ENCODE measurements around the gene YARS1. TPM values are rescaled to one million over a fixed set of nuclear protein-coding genes. Genes with fewer than 3 reads are reported as not detected.

The YARS1 gene
- polyA plus RNA-seq, 2 of the 4 experiments (the other 2 are of a cell fraction): 92.5 to 103 TPM

DNA sequence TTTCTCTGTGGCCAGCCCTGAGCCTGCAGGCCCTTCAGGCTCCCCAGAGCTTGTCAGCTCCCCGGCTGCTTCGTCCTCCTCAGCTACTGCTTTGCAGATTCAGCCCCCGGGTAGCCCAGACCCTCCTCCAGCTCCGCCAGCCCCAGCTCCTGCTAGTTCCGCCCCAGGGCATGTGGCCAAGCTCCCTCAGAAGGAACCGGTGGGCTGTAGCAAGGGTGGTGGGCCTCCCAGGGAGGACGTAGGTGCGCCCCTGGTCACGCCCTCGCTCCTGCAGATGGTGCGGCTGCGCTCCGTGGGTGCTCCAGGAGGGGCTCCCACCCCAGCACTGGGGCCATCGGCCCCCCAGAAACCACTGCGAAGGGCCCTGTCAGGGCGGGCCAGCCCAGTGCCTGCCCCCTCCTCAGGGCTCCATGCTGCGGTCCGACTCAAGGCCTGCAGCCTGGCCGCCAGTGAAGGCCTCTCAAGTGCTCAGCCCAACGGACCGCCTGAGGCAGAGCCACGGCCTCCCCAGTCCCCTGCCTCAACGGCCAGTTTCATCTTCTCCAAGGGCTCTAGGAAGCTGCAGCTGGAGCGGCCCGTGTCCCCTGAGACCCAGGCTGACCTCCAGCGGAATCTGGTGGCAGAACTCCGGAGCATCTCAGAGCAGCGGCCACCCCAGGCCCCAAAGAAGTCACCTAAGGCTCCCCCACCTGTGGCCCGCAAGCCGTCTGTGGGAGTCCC lies 45.4 kb downstream of the YARS1 start:
- Histone ChIP-seq H3K27ac (peak overlapping the region in 1 of 2 experiments; percentile 99; a peak in 3 of 6 replicates), H3K4me2 (no peak overlapping the region), H3K9me3 (no peaks in the 10 kb centered on the region), H3K4me1 (peaks cover 95% of the 10 kb centered on the region), H3K4me3 (no peak overlapping the region)
- POLR2A ChIA-PET: interaction anchor here (0.6 to 1.5 kb wide), 3 partner anchors 59 to 193 kb away, joined by 3 to 9 read pairs (median 3); no protein-coding TSS in a partner anchor
- ATAC-seq (no peak), DNase-seq (ENCODE audit: low read depth in 1 of 2, low spot score in 1 of 2) (no peak), FAIRE-seq (no peak)
- CTCF ChIA-PET: interaction anchor here (1.0 to 17.1 kb wide), 15 partner anchors 9 to 103 kb away, joined by 3 to 383 read pairs (median 12); partner anchors contain the start of gene SYNC
- no peak for TF ChIP-seq GATA3 (IDR thresholded peaks at IDR 0.05; ENCODE audit: borderline replicate concordance)
- TF ChIP-seq FOSL2 (IDR thresholded peaks at IDR 0.05): no peak
- no peak for TF ChIP-seq FOSL2 (CRISPR knock-in tag; IDR thresholded peaks at IDR 0.05)
- TF ChIP-seq TP53 (CRISPR knock-in tag; IDR thresholded peaks at IDR 0.05): no peak
- TF ChIP-seq, protein P1, sequence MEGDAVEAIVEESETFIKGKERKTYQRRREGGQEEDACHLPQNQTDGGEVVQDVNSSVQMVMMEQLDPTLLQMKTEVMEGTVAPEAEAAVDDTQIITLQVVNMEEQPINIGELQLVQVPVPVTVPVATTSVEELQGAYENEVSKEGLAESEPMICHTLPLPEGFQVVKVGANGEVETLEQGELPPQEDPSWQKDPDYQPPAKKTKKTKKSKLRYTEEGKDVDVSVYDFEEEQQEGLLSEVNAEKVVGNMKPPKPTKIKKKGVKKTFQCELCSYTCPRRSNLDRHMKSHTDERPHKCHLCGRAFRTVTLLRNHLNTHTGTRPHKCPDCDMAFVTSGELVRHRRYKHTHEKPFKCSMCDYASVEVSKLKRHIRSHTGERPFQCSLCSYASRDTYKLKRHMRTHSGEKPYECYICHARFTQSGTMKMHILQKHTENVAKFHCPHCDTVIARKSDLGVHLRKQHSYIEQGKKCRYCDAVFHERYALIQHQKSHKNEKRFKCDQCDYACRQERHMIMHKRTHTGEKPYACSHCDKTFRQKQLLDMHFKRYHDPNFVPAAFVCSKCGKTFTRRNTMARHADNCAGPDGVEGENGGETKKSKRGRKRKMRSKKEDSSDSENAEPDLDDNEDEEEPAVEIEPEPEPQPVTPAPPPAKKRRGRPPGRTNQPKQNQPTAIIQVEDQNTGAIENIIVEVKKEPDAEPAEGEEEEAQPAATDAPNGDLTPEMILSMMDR (IDR thresholded peaks at IDR 0.05): no peak
- TF ChIP-seq NR3C1 (IDR thresholded peaks at IDR 0.05): no peak
- no peak for TF ChIP-seq KDM1A (IDR thresholded peaks at IDR 0.05; ENCODE audit: low read depth)
- TF ChIP-seq, protein P2, sequence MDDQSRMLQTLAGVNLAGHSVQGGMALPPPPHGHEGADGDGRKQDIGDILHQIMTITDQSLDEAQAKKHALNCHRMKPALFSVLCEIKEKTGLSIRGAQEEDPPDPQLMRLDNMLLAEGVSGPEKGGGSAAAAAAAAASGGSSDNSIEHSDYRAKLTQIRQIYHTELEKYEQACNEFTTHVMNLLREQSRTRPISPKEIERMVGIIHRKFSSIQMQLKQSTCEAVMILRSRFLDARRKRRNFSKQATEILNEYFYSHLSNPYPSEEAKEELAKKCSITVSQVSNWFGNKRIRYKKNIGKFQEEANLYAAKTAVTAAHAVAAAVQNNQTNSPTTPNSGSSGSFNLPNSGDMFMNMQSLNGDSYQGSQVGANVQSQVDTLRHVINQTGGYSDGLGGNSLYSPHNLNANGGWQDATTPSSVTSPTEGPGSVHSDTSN (IDR thresholded peaks at IDR 0.05): no peak
- TF ChIP-seq HOXB13 (CRISPR knock-in tag; IDR thresholded peaks at IDR 0.05; ENCODE audit: low read depth): no peak
- no peak for TF ChIP-seq SREBF2 (IDR thresholded peaks at IDR 0.05)
- WGBS (ENCODE audit: missing lambda C conversion rate): 98% methylated on average over 12 of the region's 30 CpGs

DNA sequence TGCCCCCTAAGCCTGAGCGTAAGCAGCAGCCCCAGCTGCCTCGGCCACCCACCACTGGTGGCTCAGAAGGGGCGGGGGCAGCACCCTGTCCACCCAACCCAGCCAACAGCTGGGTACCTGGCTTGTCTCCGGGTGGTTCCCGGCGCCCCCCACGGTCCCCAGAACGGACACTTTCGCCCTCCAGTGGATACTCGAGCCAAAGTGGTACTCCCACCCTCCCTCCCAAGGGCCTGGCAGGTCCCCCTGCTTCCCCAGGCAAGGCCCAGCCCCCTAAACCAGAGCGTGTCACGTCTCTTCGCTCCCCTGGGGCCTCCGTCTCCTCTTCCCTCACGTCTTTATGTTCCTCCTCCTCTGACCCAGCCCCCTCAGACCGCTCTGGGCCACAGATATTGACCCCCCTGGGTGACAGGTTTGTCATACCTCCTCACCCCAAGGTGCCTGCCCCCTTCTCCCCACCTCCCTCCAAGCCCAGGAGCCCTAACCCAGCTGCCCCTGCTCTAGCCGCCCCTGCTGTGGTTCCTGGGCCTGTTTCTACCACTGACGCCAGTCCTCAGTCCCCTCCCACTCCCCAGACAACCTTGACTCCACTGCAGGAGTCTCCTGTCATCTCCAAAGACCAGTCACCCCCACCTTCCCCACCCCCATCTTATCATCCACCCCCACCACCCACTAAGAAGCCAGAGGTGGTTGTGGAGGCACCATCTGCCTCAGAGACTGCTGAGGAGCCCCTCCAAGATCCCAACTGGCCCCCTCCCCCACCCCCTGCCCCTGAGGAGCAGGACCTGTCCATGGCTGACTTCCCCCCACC lies 46.2 kb downstream of the YARS1 start:
- POLR2A ChIA-PET: interaction anchor here (0.6 kb wide), 1 partner anchor 58 kb away, joined by 3 read pairs; no protein-coding TSS in a partner anchor
- TF ChIP-seq HEYL (CRISPR knock-in tag; IDR thresholded peaks at IDR 0.05): no peak
- no peak for TF ChIP-seq HOXB13 (CRISPR knock-in tag; IDR thresholded peaks at IDR 0.05; ENCODE audit: low read depth)
- no peak for TF ChIP-seq HDAC2 (IDR thresholded peaks at IDR 0.05)
- no peak for TF ChIP-seq ZSCAN20 (CRISPR knock-in tag; IDR thresholded peaks at IDR 0.05)
- no peak for TF ChIP-seq ZNF302 (CRISPR knock-in tag; IDR thresholded peaks at IDR 0.05)
- no peak for TF ChIP-seq BHLHE40 (IDR thresholded peaks at IDR 0.05; ENCODE audit: low read depth, low read length)
- no peak for TF ChIP-seq HOXA7 (CRISPR knock-in tag; IDR thresholded peaks at IDR 0.05)
- no peak for TF ChIP-seq NR3C1 (IDR thresholded peaks at IDR 0.05)
- no peak for TF ChIP-seq ZC3H11A (IDR thresholded peaks at IDR 0.05)
- TF ChIP-seq SREBF2 (IDR thresholded peaks at IDR 0.05): no peak
- no peak for TF ChIP-seq RARB (CRISPR knock-in tag; IDR thresholded peaks at IDR 0.05)
- no peak for TF ChIP-seq CHD4 (IDR thresholded peaks at IDR 0.05; ENCODE audit: borderline replicate concordance)
- TF ChIP-seq, protein P3, sequence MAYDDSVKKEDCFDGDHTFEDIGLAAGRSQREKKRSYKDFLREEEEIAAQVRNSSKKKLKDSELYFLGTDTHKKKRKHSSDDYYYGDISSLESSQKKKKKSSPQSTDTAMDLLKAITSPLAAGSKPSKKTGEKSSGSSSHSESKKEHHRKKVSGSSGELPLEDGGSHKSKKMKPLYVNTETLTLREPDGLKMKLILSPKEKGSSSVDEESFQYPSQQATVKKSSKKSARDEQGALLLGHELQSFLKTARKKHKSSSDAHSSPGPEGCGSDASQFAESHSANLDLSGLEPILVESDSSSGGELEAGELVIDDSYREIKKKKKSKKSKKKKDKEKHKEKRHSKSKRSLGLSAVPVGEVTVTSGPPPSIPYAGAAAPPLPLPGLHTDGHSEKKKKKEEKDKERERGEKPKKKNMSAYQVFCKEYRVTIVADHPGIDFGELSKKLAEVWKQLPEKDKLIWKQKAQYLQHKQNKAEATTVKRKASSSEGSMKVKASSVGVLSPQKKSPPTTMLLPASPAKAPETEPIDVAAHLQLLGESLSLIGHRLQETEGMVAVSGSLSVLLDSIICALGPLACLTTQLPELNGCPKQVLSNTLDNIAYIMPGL (CRISPR knock-in tag; IDR thresholded peaks at IDR 0.05; ENCODE audit: borderline replicate concordance): no peak
- no peak for TF ChIP-seq MAZ (IDR thresholded peaks at IDR 0.05; ENCODE audit: borderline replicate concordance, low read depth, low read length)
- no peak for TF ChIP-seq MYC (IDR thresholded peaks at IDR 0.05; ENCODE audit: borderline replicate concordance, low read length)
- DNase-seq (ENCODE audit: low read depth in 1 of 2, low spot score in 1 of 2) (no peak), ATAC-seq (no peak), FAIRE-seq (no peak)
- WGBS (ENCODE audit: missing lambda C conversion rate): 84% methylated on average over 13 of the region's 18 CpGs
- CTCF ChIA-PET: interaction anchor here (1.1 to 17.1 kb wide), 3 partner anchors 9 to 64 kb away, joined by 4 to 383 read pairs (median 6); partner anchors contain the start of gene SYNC
- Histone ChIP-seq H3K27ac (peak overlapping the region in 1 of 2 experiments; percentile 99; a peak in 3 of 6 replicates), H3K4me1 (peaks cover 99% of the 10 kb centered on the region), H3K4me2 (no peak overlapping the region), H3K9me3 (no peaks in the 10 kb centered on the region), H3K4me3 (no peak overlapping the region)

All from A549 (cell line).